AG10803 (cell line): ENCODE results near the gene SYNJ2.

ENCODE experiments used
- DNase-seq: peaks from one replicate; pipeline ENCODE4 v3.0.0; 2010; ENCODE audit warnings: low read depth
- H3K4me3 ChIP-seq: 2 replicates; pipeline ENCODE4 v1.5.1; 2011; ENCODE audit warnings: mild to moderate bottlenecking, low read length, control low read depth
- CTCF ChIP-seq: conservative IDR thresholded peaks from 2 replicates; pipeline ENCODE4 v1.5.1; 2011; ENCODE audit warnings: mild to moderate bottlenecking, low read length, control low read depth, inconsistent platforms

SYNJ2 gene

GRCh38 chr6:158053377-158054313, 72.0 kb downstream of the SYNJ2 start:
- no peak for TF ChIP-seq CTCF

GRCh38 chr6:158056355-158056754, 74.7 kb downstream of the SYNJ2 start:
- TF ChIP-seq CTCF, result no peak
- H3K4me3 ChIP-seq, result no peak overlapping the region
- no peak for DNase-seq

More at GRCh38 chr6:158053377-158054313, 72.0 kb downstream of the SYNJ2 start:
- DNase-seq, result no peak
- no peak overlapping the region for H3K4me3 ChIP-seq

GRCh38 chr6:158056804-158057203, 75.1 kb downstream of the SYNJ2 start:
- no peak for DNase-seq
- H3K4me3 ChIP-seq, result no peak overlapping the region
- TF ChIP-seq CTCF, result no peak

GRCh38 chr6:158057213-158057987, 75.7 kb downstream of the SYNJ2 start:
- peak; percentile 95 for DNase-seq
- no peak overlapping the region; the same call in 1 of the 2 replicates for H3K4me3 ChIP-seq
- TF ChIP-seq CTCF, result no peak

- peak; percentile 92 for DNase-seq
- no peak overlapping the region for H3K4me3 ChIP-seq
- TF ChIP-seq CTCF, result no peak
Observed at GRCh38 chr6:158058171-158058651, 76.5 kb downstream of the SYNJ2 start.

- no peak for DNase-seq
- no peak for TF ChIP-seq CTCF
- H3K4me3 ChIP-seq, result no peak overlapping the region
Observed at GRCh38 chr6:158059108-158059507, 77.4 kb downstream of the SYNJ2 start.
